Caco-2 (cell line): ENCODE measurements around the gene TCERG1L. TPM values are rescaled to one million over a fixed set of nuclear protein-coding genes. Genes with fewer than 3 reads are reported as not detected.

Source experiments
- BruUV-seq: library from RNA; stranded (reverse); fragments of 400-500 nt; replicated peaks from 2 replicates; lab custom pipeline; 2021; lab: Mats Ljungman, UMichigan
- CTCF ChIA-PET: fragments of 300-600 bp; sonication (Branson Sonifier 250); formaldehyde crosslinking; loops from one replicate; lab custom pipeline; 2022; ENCODE audit warnings: antibody characterized with exemption; lab: Charles Lee
- POLR2A ChIA-PET: fragments of 300-600 bp; sonication (Branson Sonifier 250); formaldehyde crosslinking; loops from one replicate; lab custom pipeline; 2022; ENCODE audit warnings: antibody characterized with exemption; lab: Charles Lee
- DNase-seq, 2 experiments: peaks; one replicate each; pipeline versions ENCODE4 v3.0.0 to v3.0.0-alpha.2; 2020 to 2022
- H3K27me3 ChIP-seq: replicated peaks from 2 replicates; pipeline ENCODE4 v1.6.0; 2011; ENCODE audit warnings: low read length; ENCODE audit not compliant: control insufficient read depth, insufficient read depth
- H3K36me3 ChIP-seq: 2 replicates; pipeline ENCODE4 v1.5.1; 2011; ENCODE audit warnings: low read length; ENCODE audit not compliant: control insufficient read depth, insufficient read depth
- H3K4me1 ChIP-seq: fragments of 250-450 bp; sonication (Bioruptor Pico); 2 replicates; pipeline ENCODE4 v1.5.1; 2020; ENCODE audit warnings: mild to moderate bottlenecking
- H3K4me3 ChIP-seq: 2 replicates; pipeline ENCODE4 v1.5.1; 2011; ENCODE audit warnings: low read depth, mild to moderate bottlenecking, control low read depth, low read length
- H3K9me3 ChIP-seq: fragments of 250-450 bp; sonication (Bioruptor Pico); 2 replicates; pipeline ENCODE4 v1.5.1; 2020; ENCODE audit warnings: mild to moderate bottlenecking, moderate library complexity
- H3K27ac Mint-ChIP-seq: one replicate; pipeline ENCODE4 v1.8.0; 2022; ENCODE audit warnings: mixed read lengths; ENCODE audit not compliant: unreplicated experiment
- H3K27me3 Mint-ChIP-seq: one replicate; pipeline ENCODE4 v1.8.0; 2022; ENCODE audit warnings: mixed read lengths; ENCODE audit not compliant: insufficient read depth, unreplicated experiment
- H3K36me3 Mint-ChIP-seq: one replicate; pipeline ENCODE4 v1.8.0; 2022; ENCODE audit warnings: mild to moderate bottlenecking, mixed read lengths; ENCODE audit not compliant: insufficient read depth, unreplicated experiment
- H3K4me1 Mint-ChIP-seq: one replicate; pipeline ENCODE4 v1.8.0; 2022; ENCODE audit warnings: low read depth, mixed read lengths; ENCODE audit not compliant: unreplicated experiment
- H3K4me3 Mint-ChIP-seq: one replicate; pipeline ENCODE4 v1.8.0; 2022; ENCODE audit warnings: mild to moderate bottlenecking, moderate library complexity, mixed read lengths; ENCODE audit not compliant: unreplicated experiment
- H3K9me3 Mint-ChIP-seq: one replicate; pipeline ENCODE4 v1.8.0; 2022; ENCODE audit warnings: mixed read lengths; ENCODE audit not compliant: unreplicated experiment
- intact Hi-C: fragments of 100-400 bp; cut with micrococcal nuclease; formaldehyde crosslinking; loops from one replicate; pipeline ENCODE4 v1.10.0; 2022; ENCODE audit not compliant: unreplicated experiment
- total RNA-seq: library from RNA; stranded (reverse); gene quantifications from 2 replicates; pipeline ENCODE4 v1.2.3, GENCODE V29; 2022
- TF ChIP-seq, protein P1 (sequence below), 2 experiments: fragments of 200-600 bp in 1 of 2; IDR thresholded peaks; 1 replicate in 1 of 2; 2 replicates in 1 of 2; pipeline versions ENCODE4 v1.5.1 to v1.8.0; 2011 to 2022; ENCODE audit warnings: antibody characterized with exemption in 1 of 2, control low read depth in 1 of 2, inconsistent platforms in 1 of 2, low read depth in 1 of 2, low read length in 1 of 2, mild to moderate bottlenecking in 1 of 2, moderate library complexity in 1 of 2; ENCODE audit not compliant: insufficient read depth in 1 of 2, severe bottlenecking in 1 of 2, unreplicated experiment in 1 of 2

Gene TCERG1L
- total RNA-seq, 1 experiment from 2014 or later: not detected

DNA sequence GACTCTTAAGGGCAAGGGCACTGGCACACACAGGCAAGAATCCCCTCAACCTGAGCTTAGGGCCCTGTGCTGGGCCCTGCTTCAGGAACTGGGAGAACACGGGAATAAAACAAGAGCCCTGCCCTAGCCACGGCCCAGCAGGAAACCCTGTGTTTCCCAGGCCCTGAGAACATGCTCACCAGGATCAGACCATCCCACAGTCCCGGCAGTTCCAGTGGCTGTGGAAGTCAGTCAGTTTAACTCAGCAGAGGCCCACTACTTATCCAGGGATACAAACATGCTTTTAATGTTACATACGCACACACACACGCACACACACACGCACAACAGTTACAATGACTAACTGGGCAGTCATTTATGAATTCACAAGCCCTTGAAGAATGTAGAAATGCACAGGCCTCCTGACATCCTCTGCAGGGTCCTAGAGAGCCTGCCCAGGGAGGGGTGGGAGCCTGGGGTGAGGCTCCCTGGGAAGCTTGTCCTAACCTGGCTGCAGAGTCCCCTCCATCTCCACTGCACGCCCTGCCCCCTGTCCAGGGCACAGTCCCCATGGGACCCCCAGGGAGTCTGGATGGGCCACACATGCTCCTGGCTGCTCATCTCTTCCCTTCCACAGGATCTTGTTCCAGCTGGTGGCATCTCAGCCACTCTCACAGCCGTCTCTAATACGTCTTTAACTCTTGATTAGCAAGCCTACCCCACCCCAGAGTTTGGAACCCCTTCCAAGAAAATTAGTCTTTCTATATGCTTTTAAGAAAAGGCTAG, 97.6 kb downstream of the TCERG1L start:
- Histone ChIP-seq H3K36me3 (no peaks in the 10 kb centered on the region), H3K9me3 (no peaks in the 10 kb centered on the region), H3K4me3 (no peak overlapping the region), H3K27me3 (no peaks in the 10 kb centered on the region), H3K4me1 (no peaks in the 10 kb centered on the region)
- TF ChIP-seq, protein P1, sequence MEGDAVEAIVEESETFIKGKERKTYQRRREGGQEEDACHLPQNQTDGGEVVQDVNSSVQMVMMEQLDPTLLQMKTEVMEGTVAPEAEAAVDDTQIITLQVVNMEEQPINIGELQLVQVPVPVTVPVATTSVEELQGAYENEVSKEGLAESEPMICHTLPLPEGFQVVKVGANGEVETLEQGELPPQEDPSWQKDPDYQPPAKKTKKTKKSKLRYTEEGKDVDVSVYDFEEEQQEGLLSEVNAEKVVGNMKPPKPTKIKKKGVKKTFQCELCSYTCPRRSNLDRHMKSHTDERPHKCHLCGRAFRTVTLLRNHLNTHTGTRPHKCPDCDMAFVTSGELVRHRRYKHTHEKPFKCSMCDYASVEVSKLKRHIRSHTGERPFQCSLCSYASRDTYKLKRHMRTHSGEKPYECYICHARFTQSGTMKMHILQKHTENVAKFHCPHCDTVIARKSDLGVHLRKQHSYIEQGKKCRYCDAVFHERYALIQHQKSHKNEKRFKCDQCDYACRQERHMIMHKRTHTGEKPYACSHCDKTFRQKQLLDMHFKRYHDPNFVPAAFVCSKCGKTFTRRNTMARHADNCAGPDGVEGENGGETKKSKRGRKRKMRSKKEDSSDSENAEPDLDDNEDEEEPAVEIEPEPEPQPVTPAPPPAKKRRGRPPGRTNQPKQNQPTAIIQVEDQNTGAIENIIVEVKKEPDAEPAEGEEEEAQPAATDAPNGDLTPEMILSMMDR (IDR thresholded peaks at IDR 0.05; ENCODE audit: insufficient read depth in 1 of 2, low read depth in 1 of 2, low read length in 1 of 2, severe bottlenecking in 1 of 2, unreplicated experiment in 1 of 2): no peak
- Mint-ChIP-seq H3K27ac (no peak overlapping the region), H3K9me3 (no peaks in the 10 kb centered on the region), H3K27me3 (peaks cover 12% of the 10 kb centered on the region), H3K36me3 (peaks cover 5% of the 10 kb centered on the region), H3K4me3 (no peak overlapping the region), H3K4me1 (no peaks in the 10 kb centered on the region)
- CTCF ChIA-PET: interaction anchor here (0.6 kb wide), 1 partner anchor 157 kb away, joined by 3 read pairs; no protein-coding TSS in a partner anchor
- no TSS peak for BruUV-seq
- POLR2A ChIA-PET: no interaction called here
- DNase-seq: no peak
- intact Hi-C loops: no loop called here

DNA sequence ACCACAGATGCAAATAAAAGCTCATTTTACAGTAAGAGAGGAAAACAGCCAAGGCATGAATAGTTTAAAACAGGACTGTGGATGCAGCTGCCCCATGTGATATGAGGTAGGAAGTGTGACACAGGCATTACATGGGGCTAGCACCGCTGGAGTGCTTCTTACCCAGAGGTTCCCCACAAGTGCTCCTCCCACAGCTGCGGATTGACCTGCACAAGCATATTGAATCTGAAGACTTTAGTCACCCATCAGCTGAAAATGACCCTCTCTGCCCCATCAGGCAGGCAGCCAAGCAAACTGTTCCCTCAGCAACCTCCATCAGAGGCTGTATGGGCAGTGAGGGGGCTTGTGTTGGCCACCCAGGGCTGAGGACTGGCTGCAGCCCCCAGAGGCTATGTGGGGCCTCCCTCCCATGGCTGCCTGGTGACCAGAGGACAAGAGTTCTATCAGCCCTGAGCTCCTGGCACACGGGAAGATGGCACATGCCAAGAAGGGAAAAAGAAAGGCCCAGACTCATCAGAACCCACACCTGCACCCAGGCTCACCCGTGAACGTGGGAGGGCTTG, 98.7 kb downstream of the TCERG1L start:
- no peak for DNase-seq
- Mint-ChIP-seq H3K9me3 (no peaks in the 10 kb centered on the region), H3K27ac (no peak overlapping the region), H3K36me3 (peaks cover 5% of the 10 kb centered on the region), H3K4me1 (no peaks in the 10 kb centered on the region), H3K4me3 (no peak overlapping the region), H3K27me3 (peaks cover 9% of the 10 kb centered on the region)
- intact Hi-C loops: no loop called here
- Histone ChIP-seq H3K27me3 (no peaks in the 10 kb centered on the region), H3K9me3 (no peaks in the 10 kb centered on the region), H3K4me1 (no peaks in the 10 kb centered on the region), H3K4me3 (no peak overlapping the region), H3K36me3 (no peaks in the 10 kb centered on the region)
- ChIA-PET POLR2A (no interaction called here), CTCF (no interaction called here)
- no TSS peak for BruUV-seq
- TF ChIP-seq, protein P1 (IDR thresholded peaks at IDR 0.05; ENCODE audit: insufficient read depth in 1 of 2, low read depth in 1 of 2, low read length in 1 of 2, severe bottlenecking in 1 of 2, unreplicated experiment in 1 of 2): no peak

DNA sequence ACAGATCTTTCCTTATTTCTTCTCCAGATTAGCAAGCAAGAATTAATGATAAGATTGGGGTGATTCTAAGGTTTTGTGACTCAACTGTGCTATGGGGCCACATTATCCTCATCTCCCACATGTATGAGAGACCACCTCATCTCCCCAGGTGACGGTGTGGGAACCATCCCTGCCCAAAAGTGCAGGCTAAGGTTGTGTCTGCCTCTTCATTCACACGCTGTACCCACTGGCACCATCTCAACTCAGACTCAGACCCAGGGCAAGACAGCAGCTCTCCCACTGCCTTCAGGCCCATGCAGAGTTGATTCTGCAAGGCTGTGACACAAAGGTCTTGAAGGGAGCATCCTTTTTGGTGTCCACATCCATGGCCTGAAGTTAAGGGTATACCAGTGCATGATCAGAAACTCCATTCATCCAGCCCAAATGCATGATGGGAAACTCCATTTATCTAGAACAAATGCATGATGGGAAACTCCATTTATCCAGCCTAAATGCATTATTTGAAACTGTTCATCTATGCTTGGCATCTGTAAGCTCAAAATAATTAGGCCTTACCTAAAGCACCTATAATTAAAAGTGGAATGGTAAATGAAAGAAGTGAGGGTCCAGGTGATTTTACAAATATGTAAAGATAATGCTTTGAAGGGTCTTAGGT, 99.4 kb downstream of the TCERG1L start:
- H3K27me3 ChIP-seq: no peaks in the 10 kb centered on the region
- H3K36me3 ChIP-seq: no peaks in the 10 kb centered on the region
- H3K4me1 ChIP-seq: no peaks in the 10 kb centered on the region
- ChIA-PET CTCF (no interaction called here), POLR2A (no interaction called here)
- Mint-ChIP-seq H3K4me1 (no peaks in the 10 kb centered on the region), H3K27me3 (peaks cover 9% of the 10 kb centered on the region), H3K36me3 (peaks cover 5% of the 10 kb centered on the region), H3K27ac (no peak overlapping the region), H3K9me3 (no peaks in the 10 kb centered on the region), H3K4me3 (no peak overlapping the region)
- TF ChIP-seq, protein P1 (IDR thresholded peaks at IDR 0.05; ENCODE audit: insufficient read depth in 1 of 2, low read depth in 1 of 2, low read length in 1 of 2, severe bottlenecking in 1 of 2, unreplicated experiment in 1 of 2): no peak
- no peak for DNase-seq
- no peaks in the 10 kb centered on the region for H3K9me3 ChIP-seq
- no peak overlapping the region for H3K4me3 ChIP-seq
- no TSS peak for BruUV-seq
- intact Hi-C loops: no loop called here
